GM19452 (cell line): ENCODE results near the gene C10orf67.
"Not testable (repeated sequence)": the region's sequence is repeated elsewhere in the genome, so short reads cannot be mapped to it uniquely, and the experiment has no call there.

Source experiments
- ATAC-seq: cut with Tn5 transposase; IDR thresholded peaks from one replicate; pipeline ENCODE4 v1.9.1; 2021; ENCODE audit not compliant: unreplicated experiment

Gene C10orf67

DNA sequence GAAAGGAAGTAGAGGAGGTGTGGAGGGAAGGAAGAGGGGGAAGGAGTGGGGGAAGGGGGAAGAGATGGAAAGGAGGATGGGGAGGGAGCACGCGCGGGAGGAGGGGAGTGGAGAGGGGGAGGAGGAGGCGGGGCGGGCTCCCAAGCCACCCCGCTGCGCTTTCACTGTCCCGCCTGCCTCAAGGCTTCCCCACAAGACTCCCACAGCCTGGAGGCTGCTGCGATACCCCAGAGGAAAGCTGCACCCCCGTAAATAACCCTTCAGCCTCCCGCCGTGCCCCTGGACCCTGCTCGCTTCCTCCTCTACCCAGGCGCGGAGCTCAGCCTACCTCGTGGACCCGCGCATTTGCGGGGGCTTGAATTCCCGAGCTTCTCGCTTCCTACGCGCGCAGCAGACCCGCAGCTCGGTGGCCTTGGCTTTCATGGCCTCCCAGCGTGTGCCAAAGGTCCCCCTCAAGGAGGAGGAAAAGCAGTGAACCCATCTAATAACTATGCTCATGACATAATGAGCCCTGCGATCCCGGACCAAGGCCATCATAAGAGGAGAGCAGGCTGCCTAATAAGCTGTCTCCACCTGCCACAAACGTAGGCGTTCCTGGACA lies at the start of gene C10orf67:
Gene C10orf67, minus strand, starts transcription at position 557 of the 601 bp plus-strand sequence. Its CDS starts 23 bp downstream, at position 534.
- ATAC-seq, result no peak

- ATAC-seq, result no peak
Observed at GRCh38 chr10:23391821-23392220, 47.2 kb upstream of the C10orf67 start.

GRCh38 chr10:23390809-23391208 lies 46.2 kb upstream of the C10orf67 start:
- no peak for ATAC-seq

DNA sequence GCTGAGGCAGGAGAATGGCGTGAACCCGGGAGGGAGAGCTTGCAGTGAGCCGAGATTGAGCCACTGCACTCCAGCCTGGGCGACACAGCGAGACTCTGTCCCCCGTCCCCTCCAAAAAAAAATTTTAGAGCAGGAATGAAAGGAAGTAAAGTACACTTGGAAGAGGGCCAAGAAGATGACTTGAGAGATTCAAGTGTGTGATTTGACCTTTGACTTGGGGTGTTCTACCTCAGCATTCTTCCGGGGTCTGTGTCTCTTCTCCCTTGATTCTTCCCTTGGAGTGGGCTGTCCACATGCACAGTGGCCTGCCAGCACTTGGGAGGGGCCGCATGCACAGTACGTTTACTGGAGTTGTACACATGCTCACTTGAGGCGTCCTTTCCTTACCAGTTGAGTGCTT lies 45.8 kb upstream of the C10orf67 start:
- not testable (repeated sequence) for ATAC-seq

DNA sequence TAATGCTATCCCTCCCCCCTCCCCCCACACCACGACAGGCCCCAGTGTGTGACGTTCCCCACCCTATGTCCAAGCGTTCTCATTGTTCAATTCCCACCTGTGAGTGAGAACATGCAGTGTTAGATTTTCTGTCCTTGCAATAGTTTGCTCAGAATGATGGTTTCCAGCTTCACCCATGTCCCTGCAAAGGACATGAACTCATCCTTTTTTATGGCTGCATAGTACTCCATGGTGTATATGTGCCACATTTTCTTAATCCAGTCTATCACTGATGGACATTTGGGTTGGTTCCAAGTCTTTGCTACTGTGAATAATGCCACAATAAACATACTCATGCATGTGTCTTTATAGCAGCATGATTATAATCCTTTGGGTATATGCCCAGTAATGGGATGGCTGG lies 42.9 kb upstream of the C10orf67 start:
- not testable (repeated sequence) for ATAC-seq

GRCh38 chr10:23386052-23386451 lies 41.5 kb upstream of the C10orf67 start:
- ATAC-seq, result no peak

DNA sequence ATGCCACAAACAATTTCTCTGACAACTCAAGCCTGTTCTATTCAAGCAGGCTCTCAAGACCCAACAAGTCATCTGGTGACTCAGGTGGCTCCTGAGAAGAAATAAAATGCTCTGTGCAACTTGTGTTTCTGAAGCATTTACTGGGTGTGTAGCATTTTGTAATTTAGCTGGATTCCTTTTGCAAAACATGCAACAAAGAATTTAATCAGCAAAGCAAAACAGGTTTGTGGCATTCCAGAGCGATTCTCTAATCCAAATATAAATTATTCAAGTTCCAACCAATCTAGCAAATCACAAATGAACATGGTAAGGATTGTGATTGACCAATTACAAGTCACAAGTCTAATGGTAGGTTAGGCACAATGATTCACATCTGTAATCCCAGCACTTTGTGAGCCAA lies 39.8 kb upstream of the C10orf67 start:
- no peak for ATAC-seq

DNA sequence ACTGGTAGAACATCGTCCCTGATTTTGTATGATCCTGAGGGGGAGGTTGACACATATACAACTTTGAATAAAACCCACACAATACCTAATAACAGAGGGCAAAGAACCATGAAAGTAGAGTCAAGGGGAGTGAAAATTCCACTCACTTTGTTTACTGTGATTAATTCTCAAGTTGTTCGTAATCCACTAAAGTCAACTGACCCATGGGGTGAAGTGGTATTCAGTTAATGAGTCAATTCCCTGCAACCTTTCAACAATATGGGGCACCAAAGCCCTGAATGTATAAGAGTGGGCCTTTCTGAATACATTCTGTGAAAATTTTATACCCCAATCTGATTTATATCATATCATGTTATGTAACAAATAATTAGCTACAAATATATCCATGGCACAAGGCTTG lies 39.0 kb upstream of the C10orf67 start:
- ATAC-seq, result no peak

GRCh38 chr10:23381298-23382040 lies 36.9 kb upstream of the C10orf67 start:
- ATAC-seq, result no peak

- ATAC-seq, result no peak
Observed at GRCh38 chr10:23379686-23380085, 35.1 kb upstream of the C10orf67 start.

GRCh38 chr10:23376229-23376655 lies 31.6 kb upstream of the C10orf67 start:
- no peak for ATAC-seq

DNA sequence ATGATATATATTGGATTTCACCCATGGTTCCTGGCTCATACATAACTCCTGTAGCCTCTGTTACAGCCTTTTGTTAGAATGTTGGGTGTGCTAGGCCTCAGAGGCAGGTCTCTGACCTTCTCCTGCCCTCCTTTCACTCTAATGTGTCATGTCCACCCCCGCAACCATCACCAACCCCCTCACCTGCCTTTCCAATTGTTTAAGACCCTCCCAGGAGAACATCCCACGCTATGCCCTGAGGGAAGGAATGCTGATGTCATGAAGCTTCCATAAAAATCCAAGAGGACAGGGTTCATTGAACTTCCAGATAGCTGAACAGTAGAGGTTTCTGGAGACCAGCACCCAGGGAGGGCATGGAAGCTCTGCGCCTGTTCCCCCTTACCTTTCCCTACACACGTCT lies 30.8 kb upstream of the C10orf67 start:
- ATAC-seq, result no peak

DNA sequence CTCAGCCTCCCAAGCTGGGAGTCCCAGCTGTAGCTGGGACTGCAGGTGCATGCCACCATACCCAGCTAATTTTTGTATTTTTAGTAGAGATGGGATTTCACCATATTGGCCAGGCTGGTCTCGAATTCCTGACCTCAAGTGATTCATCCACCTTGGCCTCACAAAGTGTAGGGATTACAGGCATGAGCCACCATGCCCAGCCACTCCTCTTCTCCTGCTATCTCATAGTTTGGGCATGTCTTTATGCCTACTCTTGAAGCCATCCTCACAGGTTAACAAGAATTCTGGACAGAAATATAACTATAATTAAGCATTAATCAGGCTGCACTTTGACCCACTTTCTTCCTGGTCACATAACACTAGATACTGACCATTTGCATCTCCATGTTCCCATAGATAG lies 28.6 kb upstream of the C10orf67 start:
- no peak for ATAC-seq

GRCh38 chr10:23371073-23371472 lies 26.5 kb upstream of the C10orf67 start:
- ATAC-seq, result no peak

GRCh38 chr10:23370106-23370505 lies 25.5 kb upstream of the C10orf67 start:
- ATAC-seq, result no peak

GRCh38 chr10:23368816-23369640 lies 24.4 kb upstream of the C10orf67 start:
- ATAC-seq, result peak; percentile 68

DNA sequence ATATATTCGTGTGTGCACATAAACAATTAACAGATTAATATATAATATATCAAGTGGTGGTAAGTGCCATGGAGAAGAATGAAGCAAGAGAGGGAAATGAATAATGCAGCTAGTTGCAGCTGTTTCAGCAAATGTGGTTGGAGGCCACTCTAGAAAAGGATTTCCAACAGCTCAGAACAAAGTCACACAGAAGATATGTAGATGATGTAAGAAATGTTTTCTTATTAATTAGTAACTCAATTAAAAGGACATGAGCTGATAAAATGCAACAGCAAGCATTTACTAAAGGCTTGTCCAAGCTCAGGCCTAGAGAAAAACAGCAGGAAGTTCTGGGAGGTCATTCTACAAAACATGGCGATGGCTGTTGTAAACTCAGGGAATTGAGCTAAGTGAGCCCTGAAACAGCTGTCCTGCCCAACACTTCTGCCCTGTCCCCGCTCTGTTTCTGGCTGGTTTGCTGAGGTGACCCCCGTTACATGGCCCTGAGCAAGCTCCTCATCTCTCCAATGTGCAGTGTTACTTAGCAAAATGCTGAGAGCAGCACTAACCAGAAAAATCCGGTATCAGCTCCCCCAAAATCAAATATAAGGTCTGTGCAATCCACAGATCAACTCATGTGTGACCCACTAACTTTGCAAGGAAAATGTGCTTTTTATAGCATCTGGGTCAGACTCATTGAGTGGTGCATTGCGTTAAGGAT lies 23.4 kb upstream of the C10orf67 start:
- peak; percentile 13 for ATAC-seq

DNA sequence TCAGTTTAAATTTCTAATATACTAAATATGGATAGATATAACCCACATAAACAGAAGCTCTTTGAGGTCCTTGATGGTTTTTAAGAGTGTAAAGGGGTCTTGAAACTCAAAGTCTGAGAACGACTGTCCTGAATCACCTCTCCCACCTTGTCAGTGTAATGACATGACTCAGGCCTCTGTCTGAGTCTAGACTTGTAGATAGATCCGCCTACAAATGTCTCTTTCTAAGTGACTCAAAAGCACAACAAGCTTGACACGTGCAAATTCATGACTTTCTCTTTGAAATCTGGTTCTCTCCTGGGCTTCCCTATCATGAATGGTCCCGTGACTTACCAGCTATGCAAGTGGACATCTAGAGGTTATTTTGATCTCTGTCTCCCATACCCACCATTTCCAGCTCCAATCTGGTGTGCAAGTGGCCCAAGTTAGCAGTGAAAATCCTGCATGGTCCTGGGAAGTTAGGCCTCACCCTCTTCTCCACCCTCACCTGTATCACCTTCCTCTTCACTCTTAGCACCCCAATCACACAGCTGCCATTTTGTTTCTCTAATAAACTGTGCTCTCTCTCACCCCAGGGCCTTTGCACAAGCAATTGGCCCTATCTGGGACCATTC lies 20.9 kb upstream of the C10orf67 start:
- not testable (repeated sequence) for ATAC-seq

GRCh38 chr10:23364378-23364777 lies 19.8 kb upstream of the C10orf67 start:
- no peak for ATAC-seq

DNA sequence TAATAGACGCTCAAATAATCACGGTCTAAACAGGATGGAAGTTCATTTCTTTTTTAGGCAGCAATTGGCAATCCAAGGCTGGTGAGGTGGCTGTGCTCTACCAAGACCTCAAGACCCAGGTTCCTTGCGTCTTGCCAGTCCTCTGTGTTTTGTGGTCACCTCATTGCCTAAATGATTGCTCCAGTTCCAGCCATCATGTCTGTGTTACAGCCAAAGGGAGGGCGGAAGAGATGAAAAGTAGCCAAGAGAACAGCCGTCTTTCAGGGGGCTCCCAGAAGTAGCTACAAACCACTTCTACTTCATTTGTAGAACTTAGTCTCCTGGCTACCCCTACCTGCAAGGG lies 19.2 kb upstream of the C10orf67 start:
- ATAC-seq, result no peak
